GM13977 (cell line): ENCODE measurements around the gene ACSF3.

Experiments
- DNase-seq: peaks from one replicate; pipeline ENCODE4 v3.0.0; 2012; ENCODE audit warnings: low spot score
- CTCF ChIP-seq: IDR thresholded peaks from 2 replicates; pipeline ENCODE4 v1.5.1; 2012; ENCODE audit warnings: mild to moderate bottlenecking, control low read depth; ENCODE audit not compliant: insufficient read depth; ENCODE audit errors: extremely low read depth, missing control alignments
- in situ Hi-C: fragments of 300-500 bp; cut with MboI; formaldehyde crosslinking; loops from one replicate; pipeline ENCODE4 v1.12.0; 2022; ENCODE audit warnings: low sequenced_read_pairs, low pct_unique_long_range_greater_than_20kb, mixed read lengths, inconsistent platforms; ENCODE audit not compliant: unreplicated experiment

The ACSF3 gene

GRCh38 chr16:89176717-89177116 lies 83.1 kb downstream of the ACSF3 start:
- in situ Hi-C loops, result no loop called here
- TF ChIP-seq CTCF, result no peak
- no peak for DNase-seq

DNA sequence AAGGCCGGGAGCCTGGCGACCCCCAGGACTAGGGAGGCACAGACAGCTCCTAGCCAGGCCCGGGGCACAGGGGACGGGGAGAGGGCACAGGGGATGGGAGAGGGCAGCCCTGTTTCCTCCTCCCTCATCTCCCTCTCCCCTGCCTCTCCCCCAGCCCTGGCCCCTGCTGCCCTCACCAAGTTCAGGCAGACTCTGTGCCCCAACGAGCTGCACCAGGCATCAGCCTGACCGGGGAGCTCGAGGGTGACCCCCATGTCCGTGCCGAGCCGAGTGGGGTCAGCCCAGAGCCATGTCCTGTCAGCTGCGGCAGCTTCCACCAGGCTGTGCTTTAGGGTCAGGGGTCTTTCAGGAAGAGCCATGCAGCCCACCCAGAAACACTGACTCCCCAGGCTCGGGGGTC lies 83.8 kb downstream of the ACSF3 start:
- TF ChIP-seq CTCF, result no peak
- no peak for DNase-seq
- in situ Hi-C loops, result no loop called here

DNA sequence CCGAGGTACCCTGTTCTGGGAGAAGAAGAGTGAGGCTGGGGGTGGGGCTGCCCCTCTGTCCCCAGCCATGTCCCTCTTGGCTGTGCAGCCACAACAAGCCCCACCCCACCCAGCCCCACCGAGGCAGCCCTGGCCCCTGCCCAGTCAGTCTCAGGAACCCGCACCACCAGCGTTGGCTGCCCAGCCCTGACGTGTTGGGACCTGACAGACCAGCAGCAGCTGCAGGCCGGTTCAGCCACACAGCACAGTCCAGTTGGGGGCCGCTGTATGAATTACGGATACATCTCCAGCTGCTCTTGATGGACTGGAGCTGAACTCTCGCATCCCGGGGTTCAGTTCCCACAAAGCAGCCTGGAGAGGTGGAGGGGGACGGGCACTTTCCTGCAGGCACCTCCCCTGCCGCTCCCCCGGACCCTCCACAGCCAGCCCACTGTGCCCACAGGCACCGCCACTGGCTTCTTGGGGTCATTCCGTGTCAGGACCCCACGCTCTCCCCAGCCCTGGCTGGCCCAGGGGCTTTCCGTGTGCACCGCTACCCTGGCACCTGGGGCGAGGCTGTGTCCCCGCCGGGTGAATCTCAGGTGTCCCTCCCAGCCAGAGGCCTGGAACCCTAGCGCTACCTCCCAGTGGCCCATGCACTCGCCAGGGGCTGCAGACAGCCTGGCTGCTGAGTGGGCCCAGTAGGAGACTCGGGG lies 84.9 kb downstream of the ACSF3 start:
- in situ Hi-C loops, result no loop called here
- DNase-seq, result no peak
- TF ChIP-seq CTCF, result no peak

DNA sequence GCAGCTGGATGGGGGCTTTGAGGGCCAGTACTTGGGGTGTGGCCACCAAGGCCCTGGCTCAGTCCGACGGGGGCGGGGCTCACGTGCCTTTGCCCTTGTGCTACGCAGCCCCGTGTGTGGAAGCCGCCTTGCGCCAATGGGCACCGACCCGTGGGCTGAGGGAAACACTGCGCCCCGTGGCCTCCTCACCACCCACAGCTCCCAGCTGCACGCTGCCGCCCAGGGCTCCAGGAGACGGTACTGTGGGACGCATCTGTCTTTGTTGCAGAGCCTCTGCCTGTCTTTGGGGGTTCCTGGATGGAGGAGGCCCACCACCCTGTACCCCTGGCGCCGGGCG lies 85.5 kb downstream of the ACSF3 start:
- DNase-seq, result no peak
- in situ Hi-C loops, result no loop called here
- no peak for TF ChIP-seq CTCF

DNA sequence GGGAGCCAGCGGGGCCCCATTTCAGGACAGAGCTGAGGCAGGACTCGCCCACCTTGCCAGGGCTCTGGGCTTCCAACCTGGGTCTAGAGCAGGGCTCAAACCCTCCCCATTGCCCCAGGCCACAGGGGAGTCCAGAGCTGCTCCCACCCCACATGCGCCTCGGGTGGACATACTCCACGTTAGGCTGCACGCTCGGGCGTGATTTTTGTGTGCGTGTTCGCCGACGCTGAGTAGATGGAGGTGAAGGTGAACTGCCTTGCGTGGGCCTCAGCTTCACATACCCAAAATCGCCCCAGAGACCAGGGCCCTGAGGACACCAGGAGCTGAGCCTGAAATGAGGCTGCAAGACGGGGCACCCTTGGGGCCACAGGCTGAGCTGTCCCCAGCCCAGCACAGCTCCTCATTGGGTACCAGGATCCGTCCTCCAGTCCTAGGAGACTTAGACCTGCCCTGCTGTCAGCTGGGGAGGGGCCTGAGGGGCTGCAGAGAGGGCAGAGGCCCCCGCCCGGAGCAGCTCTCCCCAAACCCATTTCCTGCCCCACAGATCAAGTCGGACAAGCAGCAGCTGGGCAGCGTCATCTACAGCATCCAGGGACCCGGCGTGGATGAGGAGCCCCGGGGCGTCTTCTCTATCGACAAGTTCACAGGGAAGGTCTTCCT lies 86.1 kb downstream of the ACSF3 start:
- in situ Hi-C loops, result no loop called here
- DNase-seq, result no peak
- no peak for TF ChIP-seq CTCF

DNA sequence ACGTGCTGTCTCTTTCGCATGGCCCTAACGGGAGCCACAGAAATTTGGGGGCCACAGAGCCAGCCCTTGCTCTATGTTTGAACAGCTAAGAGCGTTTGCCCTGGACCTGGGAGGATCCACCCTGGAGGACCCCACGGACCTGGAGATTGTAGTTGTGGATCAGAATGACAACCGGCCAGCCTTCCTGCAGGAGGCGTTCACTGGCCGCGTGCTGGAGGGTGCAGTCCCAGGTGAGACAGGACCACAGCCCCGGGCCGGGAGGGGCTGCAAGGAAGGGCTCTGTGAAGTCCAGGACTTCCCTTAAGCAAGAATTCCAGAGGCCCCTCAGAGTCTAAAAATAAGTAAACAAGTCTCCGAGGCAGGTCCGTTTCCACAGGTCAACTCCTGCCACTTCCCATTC lies 89.8 kb downstream of the ACSF3 start:
- in situ Hi-C loops, result no loop called here
- no peak for TF ChIP-seq CTCF
- no peak for DNase-seq
